AG09319 (cell line): ENCODE results near the gene ECE2.
"Not testable (repeated sequence)": the region's sequence is repeated elsewhere in the genome, so short reads cannot be mapped to it uniquely, and the experiment has no call there.

Experiments
- DNase-seq: peaks from one replicate; pipeline ENCODE4 v3.0.0-alpha.2; 2010; ENCODE audit warnings: low read depth; ENCODE audit errors: extremely low read depth
- TF ChIP-seq, protein P1 (sequence below): IDR thresholded peaks from 2 replicates; pipeline ENCODE4 v1.5.1; 2011; ENCODE audit warnings: low read depth, mild to moderate bottlenecking, inconsistent platforms, low read length, moderate library complexity

The ECE2 gene

DNA sequence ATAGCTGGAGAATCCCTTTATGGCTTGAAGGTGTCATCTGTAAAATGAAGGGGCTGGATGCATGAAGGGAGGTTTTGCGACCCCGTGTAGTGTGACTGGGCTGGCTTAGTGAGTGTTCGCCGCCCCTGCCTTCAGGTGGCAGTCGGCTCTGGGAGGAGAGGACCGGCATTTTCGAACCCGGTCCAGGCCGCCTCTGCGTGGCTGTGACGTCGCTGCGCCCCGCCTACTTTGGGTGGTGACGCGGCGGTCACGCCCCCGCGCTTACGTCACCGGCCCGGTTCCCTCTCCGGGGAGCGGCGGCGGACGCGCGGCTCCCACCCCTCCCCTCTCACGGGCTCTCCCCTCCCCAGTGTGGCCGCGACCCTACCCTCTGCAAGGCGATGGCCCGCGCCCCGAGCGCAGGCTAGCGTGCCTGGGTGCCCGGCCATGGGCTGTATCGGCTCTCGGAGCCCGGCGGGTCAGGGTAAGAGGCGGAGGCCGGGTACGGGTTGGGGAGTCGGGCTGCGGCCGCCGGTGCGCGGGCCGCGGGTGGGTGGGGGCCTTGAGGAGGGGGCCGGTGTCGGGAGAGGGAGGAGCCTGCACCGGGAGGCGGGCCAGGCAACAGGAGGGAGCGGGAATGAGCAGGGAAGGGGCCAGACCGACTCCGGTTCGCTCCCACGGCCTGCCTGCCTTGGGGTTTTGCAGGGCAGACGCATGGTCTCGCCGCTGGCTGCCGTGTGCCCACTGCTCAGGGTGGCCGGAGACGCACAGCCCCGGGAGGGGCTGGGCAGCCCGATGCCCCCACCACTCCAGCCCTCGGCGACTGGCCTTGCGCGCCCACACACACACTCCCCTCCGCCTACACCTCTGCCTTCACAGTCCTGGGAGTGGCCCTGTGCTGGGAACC is 60.1 kb downstream of the ECE2 start:
- no peak for DNase-seq
- TF ChIP-seq, protein P1, sequence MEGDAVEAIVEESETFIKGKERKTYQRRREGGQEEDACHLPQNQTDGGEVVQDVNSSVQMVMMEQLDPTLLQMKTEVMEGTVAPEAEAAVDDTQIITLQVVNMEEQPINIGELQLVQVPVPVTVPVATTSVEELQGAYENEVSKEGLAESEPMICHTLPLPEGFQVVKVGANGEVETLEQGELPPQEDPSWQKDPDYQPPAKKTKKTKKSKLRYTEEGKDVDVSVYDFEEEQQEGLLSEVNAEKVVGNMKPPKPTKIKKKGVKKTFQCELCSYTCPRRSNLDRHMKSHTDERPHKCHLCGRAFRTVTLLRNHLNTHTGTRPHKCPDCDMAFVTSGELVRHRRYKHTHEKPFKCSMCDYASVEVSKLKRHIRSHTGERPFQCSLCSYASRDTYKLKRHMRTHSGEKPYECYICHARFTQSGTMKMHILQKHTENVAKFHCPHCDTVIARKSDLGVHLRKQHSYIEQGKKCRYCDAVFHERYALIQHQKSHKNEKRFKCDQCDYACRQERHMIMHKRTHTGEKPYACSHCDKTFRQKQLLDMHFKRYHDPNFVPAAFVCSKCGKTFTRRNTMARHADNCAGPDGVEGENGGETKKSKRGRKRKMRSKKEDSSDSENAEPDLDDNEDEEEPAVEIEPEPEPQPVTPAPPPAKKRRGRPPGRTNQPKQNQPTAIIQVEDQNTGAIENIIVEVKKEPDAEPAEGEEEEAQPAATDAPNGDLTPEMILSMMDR: no peak

- DNase-seq: no peak
- TF ChIP-seq, protein P1: no peak
Measured at GRCh38 chr3:184336547-184337398, 61.0 kb downstream of the ECE2 start.

- TF ChIP-seq, protein P1: no peak
- no peak for DNase-seq
Measured at GRCh38 chr3:184337399-184337714, 61.5 kb downstream of the ECE2 start, which contains the start of gene FAM131A. FAM131A (plus strand) TSS chr3:184337600; CDS start chr3:184337631, 31 bp downstream.

DNA sequence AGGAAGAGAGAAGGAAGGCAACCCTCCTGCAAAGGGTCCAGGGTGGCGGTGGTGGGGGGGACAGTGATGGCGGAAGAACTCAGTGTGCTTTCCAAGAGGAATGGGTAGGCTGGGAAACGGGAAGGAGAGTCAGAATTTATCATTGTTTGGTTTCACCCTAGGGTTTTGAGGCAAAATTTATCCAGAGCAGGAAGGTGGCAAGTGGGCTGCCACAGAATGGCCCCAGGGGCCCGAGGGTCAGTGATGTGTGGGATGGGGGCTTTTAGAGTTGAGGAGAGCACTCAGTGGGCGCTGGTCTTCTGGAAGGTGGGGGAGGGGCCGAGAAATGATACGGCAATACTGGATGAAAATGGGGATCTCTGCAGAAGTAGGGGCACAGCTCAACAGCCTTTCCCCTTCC is 62.2 kb downstream of the ECE2 start:
- TF ChIP-seq, protein P1: no peak
- no peak for DNase-seq

DNA sequence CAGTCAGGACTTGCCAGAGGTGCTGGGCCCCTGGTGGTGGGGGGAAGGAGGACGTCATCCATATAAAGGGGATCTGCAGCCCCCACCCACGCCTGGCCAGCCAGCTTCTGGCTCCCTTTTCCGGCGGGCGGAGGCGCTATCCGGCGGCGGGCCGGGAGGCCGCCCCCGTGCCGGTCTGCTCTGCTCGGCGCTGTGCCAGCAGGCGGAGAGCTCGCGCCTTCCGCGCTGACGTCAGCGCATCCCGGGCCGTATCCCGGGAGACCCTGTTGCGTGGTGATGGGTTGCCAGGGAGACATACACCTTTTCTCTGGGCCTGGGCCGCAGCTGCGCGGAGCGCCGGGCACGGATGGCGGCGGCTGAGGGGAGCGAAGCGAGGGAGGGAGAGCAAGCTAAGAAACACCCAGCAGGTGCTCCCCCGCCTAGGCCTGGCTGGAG is 62.7 kb downstream of the ECE2 start:
- DNase-seq: no peak
- TF ChIP-seq, protein P1: no peak; the same call in 1 of the 2 replicates

DNA sequence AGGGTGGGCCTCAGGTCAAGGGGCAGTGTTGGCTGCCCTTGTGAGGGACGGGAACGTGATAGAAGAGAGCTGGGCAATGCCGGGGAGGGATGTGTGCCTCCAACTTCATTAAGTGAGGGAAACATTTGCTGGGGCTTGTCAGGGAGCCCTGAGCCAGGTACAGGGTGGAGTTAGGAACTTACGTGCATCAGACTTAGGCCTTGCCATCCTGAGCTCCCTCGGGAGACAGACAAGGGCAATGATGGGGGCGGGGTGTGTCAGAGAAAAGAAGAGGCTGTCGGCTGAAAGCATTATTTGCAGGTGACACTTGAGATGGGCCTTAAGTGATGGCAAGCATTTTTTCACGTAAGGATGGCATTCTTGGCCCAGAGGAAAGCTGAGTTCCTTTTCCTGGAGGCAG is 63.2 kb downstream of the ECE2 start:
- DNase-seq: no peak

GRCh38 chr3:184339451-184340135 is 63.8 kb downstream of the ECE2 start:
- not testable (repeated sequence) for DNase-seq

More for the DNA sequence above, 63.2 kb downstream of the ECE2 start:
- TF ChIP-seq, protein P1: no peak
